ENCODE measurements around the gene CCL25.

Gene CCL25

GRCh38 chr19:8087876-8088275, 35.3 kb downstream of the CCL25 start:
- H3K9me3 ChIP-seq (ENCODE audit: control insufficient read depth, low read length), result peaks cover 5% of the 10 kb centered on the region
- H3K36me3 ChIP-seq (ENCODE audit: control insufficient read depth, insufficient read depth, low read length), result peaks cover 22% of the 10 kb centered on the region
- H3K4me3 ChIP-seq (ENCODE audit: extremely low read depth, insufficient read depth, low read length, poor library complexity, severe bottlenecking), result no peak overlapping the region
- WGBS, 2 experiments (ENCODE audit: insufficient coverage in 2 of 2), result 93 to 96% methylated on average over 12 to 15 of the region's 15 CpGs
- no peak overlapping the region for H3K27ac ChIP-seq (ENCODE audit: low read depth, low read length, severe bottlenecking)
- no peaks in the 10 kb centered on the region for H3K4me1 ChIP-seq (ENCODE audit: control insufficient read depth, insufficient read depth, low read length, poor library complexity, severe bottlenecking)

DNA sequence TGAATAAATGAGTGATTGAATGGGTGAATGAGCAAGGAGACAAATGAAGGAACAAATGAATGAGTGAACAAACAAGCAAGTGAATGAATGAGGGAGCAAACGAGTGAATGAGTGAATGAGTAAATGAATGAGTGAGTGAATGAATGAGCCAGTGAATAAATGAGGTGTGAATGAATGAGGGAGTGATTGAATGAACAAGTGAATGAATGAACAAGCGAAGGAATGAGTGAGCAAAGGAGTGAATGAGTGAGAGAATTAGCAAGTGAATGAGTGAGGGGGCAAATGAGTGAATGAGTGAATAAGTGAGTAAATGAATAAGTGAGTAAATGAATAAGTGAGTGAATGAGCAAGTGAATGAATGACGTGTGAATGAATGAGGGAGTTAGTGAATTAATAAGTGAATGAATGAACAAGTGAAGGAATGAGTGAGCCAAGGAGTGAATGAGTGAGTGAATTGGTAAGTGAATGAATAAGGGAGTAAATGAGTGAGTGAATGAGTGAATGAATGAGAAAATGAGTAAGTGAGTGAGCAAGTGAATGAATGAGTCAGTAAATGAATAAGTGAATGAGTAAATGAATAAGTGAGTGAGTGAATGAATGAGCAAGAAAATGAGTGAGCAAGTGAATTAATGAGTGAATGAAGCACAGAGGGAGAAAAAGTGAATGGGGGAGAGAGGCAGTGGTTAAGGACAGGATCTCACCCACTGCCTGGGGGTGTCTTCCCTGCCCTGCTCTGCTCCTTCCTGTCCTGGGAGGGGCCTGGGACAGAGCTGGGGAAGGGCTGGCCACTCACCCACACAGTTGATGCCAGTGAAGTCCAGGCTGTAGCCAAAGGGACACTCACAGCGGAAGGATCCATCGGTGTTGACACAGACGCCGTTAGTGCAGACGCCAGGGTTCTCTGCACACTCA, 36.4 kb downstream of the CCL25 start:
- 91 to 94% methylated on average over 8 of the region's 8 CpGs for WGBS, 2 experiments (ENCODE audit: insufficient coverage in 2 of 2)

GRCh38 chr19:8089664-8090601, 37.4 kb downstream of the CCL25 start:
- Histone ChIP-seq H3K4me1 (ENCODE audit: control insufficient read depth, insufficient read depth, low read length, poor library complexity, severe bottlenecking) (no peaks in the 10 kb centered on the region), H3K27ac (ENCODE audit: low read depth, low read length, severe bottlenecking) (no peak overlapping the region)

More for the DNA sequence above, 36.4 kb downstream of the CCL25 start:
- no peaks in the 10 kb centered on the region for H3K4me1 ChIP-seq (ENCODE audit: control insufficient read depth, insufficient read depth, low read length, poor library complexity, severe bottlenecking)
- peaks cover 5% of the 10 kb centered on the region for H3K9me3 ChIP-seq (ENCODE audit: control insufficient read depth, low read length)
- peaks cover 26% of the 10 kb centered on the region for H3K36me3 ChIP-seq (ENCODE audit: control insufficient read depth, insufficient read depth, low read length)
- H3K4me3 ChIP-seq (ENCODE audit: extremely low read depth, insufficient read depth, low read length, poor library complexity, severe bottlenecking), result no peak overlapping the region
- H3K27ac ChIP-seq (ENCODE audit: low read depth, low read length, severe bottlenecking), result no peak overlapping the region

DNA sequence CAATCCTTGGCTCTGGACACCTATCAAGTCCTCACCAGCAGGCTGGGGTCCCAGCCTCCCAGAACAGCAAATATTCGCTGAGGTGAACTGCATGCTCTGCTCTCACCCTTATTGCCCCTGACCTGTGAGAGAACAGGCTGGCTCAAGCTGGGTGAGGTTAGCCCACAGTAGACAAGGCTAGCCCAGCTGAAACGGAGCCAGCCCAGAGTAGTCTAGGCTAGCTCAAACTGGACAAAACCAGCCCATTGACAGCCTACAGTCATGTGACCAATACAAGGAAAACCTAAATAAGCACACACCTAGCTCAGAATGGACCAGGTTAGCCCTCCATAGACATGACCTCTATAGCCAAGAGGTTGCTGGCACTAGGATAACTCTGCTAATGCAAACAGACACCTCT, 38.4 kb downstream of the CCL25 start:
- WGBS, 2 experiments (ENCODE audit: insufficient coverage in 2 of 2), result 100% methylated on average over 1 to 2 of the region's 2 CpGs
- no peak overlapping the region for H3K4me3 ChIP-seq (ENCODE audit: extremely low read depth, insufficient read depth, low read length, poor library complexity, severe bottlenecking)
- no peak overlapping the region for H3K27ac ChIP-seq (ENCODE audit: low read depth, low read length, severe bottlenecking)
- peaks cover 19% of the 10 kb centered on the region for H3K9me3 ChIP-seq (ENCODE audit: control insufficient read depth, low read length)
- H3K4me1 ChIP-seq (ENCODE audit: control insufficient read depth, insufficient read depth, low read length, poor library complexity, severe bottlenecking), result no peaks in the 10 kb centered on the region
- peaks cover 43% of the 10 kb centered on the region for H3K36me3 ChIP-seq (ENCODE audit: control insufficient read depth, insufficient read depth, low read length)

More at GRCh38 chr19:8089664-8090601, 37.4 kb downstream of the CCL25 start:
- 88 to 92% methylated on average over 16 of the region's 19 CpGs for WGBS, 2 experiments (ENCODE audit: insufficient coverage in 2 of 2)
- Histone ChIP-seq H3K4me3 (ENCODE audit: extremely low read depth, insufficient read depth, low read length, poor library complexity, severe bottlenecking) (no peak overlapping the region), H3K9me3 (ENCODE audit: control insufficient read depth, low read length) (peaks cover 11% of the 10 kb centered on the region), H3K36me3 (ENCODE audit: control insufficient read depth, insufficient read depth, low read length) (peaks cover 34% of the 10 kb centered on the region)

DNA sequence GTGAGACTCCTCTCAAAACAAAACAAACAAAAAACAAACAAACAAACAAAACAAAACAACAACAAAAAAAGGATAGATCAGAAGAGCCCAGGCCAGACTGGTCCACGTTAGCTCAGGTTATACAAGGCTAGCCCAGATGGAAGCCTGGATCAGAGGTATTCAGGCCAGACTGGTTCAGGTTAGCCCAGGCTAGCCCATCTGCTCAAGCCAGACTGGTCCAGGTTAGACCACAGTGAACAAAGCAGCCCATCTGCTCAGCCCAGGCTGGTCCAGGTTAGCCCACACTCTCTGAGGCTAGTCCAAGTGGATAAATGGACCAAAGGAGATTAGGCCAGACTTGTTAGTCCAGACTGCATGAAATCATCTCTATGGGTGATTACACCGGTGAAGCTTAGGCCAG, 41.2 kb downstream of the CCL25 start:
- Histone ChIP-seq H3K9me3 (ENCODE audit: control insufficient read depth, low read length) (peaks cover 30% of the 10 kb centered on the region), H3K4me1 (ENCODE audit: control insufficient read depth, insufficient read depth, low read length, poor library complexity, severe bottlenecking) (no peaks in the 10 kb centered on the region), H3K27ac (ENCODE audit: low read depth, low read length, severe bottlenecking) (no peak overlapping the region), H3K36me3 (ENCODE audit: control insufficient read depth, insufficient read depth, low read length) (peaks cover 41% of the 10 kb centered on the region), H3K4me3 (ENCODE audit: extremely low read depth, insufficient read depth, low read length, poor library complexity, severe bottlenecking) (no peak overlapping the region)
- 92 to 100% methylated on average over 2 of the region's 2 CpGs for WGBS, 2 experiments (ENCODE audit: insufficient coverage in 2 of 2)

- Histone ChIP-seq H3K4me3 (ENCODE audit: extremely low read depth, insufficient read depth, low read length, poor library complexity, severe bottlenecking) (no peak overlapping the region), H3K27ac (ENCODE audit: low read depth, low read length, severe bottlenecking) (no peak overlapping the region), H3K36me3 (ENCODE audit: control insufficient read depth, insufficient read depth, low read length) (peaks cover 36% of the 10 kb centered on the region), H3K9me3 (ENCODE audit: control insufficient read depth, low read length) (peaks cover 28% of the 10 kb centered on the region), H3K4me1 (ENCODE audit: control insufficient read depth, insufficient read depth, low read length, poor library complexity, severe bottlenecking) (no peaks in the 10 kb centered on the region)
- WGBS, 2 experiments (ENCODE audit: insufficient coverage in 2 of 2), result 84 to 88% methylated on average over 5 to 6 of the region's 6 CpGs
Measured at GRCh38 chr19:8094336-8094735, 41.8 kb downstream of the CCL25 start.

- WGBS, 2 experiments (ENCODE audit: insufficient coverage in 2 of 2), result 60 to 92% methylated on average over 1 to 2 of the region's 2 CpGs
- H3K4me1 ChIP-seq (ENCODE audit: control insufficient read depth, insufficient read depth, low read length, poor library complexity, severe bottlenecking), result no peaks in the 10 kb centered on the region
- H3K4me3 ChIP-seq (ENCODE audit: extremely low read depth, insufficient read depth, low read length, poor library complexity, severe bottlenecking), result no peak overlapping the region
- no peak overlapping the region for H3K27ac ChIP-seq (ENCODE audit: low read depth, low read length, severe bottlenecking)
- peaks cover 28% of the 10 kb centered on the region for H3K9me3 ChIP-seq (ENCODE audit: control insufficient read depth, low read length)
- peaks cover 36% of the 10 kb centered on the region for H3K36me3 ChIP-seq (ENCODE audit: control insufficient read depth, insufficient read depth, low read length)
Measured at GRCh38 chr19:8095354-8095886, 42.9 kb downstream of the CCL25 start.

DNA sequence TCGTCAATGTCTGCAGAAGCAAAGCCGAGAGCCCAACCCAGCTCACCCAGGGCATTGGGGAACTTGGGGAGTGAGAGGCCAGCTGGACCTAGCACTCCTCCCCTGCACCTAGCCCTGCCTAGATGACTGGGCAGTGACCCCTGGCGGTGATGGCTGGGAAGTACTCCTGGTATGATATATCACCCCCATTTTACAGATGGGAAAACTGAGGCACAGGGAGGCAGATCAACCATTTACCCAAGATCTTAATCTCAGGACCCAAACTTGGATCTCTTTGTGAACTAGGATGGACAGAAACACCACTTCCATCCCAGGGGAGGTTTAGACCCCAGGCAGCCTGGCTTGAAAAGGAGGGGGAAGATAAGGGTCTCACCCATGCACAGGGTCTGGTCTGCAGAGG, 43.5 kb downstream of the CCL25 start:
- no peaks in the 10 kb centered on the region for H3K4me1 ChIP-seq (ENCODE audit: control insufficient read depth, insufficient read depth, low read length, poor library complexity, severe bottlenecking)
- H3K4me3 ChIP-seq (ENCODE audit: extremely low read depth, insufficient read depth, low read length, poor library complexity, severe bottlenecking), result no peak overlapping the region
- H3K27ac ChIP-seq (ENCODE audit: low read depth, low read length, severe bottlenecking), result no peak overlapping the region
- 96 to 100% methylated on average over 2 to 3 of the region's 3 CpGs for WGBS, 2 experiments (ENCODE audit: insufficient coverage in 2 of 2)
- peaks cover 28% of the 10 kb centered on the region for H3K9me3 ChIP-seq (ENCODE audit: control insufficient read depth, low read length)
- peaks cover 33% of the 10 kb centered on the region for H3K36me3 ChIP-seq (ENCODE audit: control insufficient read depth, insufficient read depth, low read length)

DNA sequence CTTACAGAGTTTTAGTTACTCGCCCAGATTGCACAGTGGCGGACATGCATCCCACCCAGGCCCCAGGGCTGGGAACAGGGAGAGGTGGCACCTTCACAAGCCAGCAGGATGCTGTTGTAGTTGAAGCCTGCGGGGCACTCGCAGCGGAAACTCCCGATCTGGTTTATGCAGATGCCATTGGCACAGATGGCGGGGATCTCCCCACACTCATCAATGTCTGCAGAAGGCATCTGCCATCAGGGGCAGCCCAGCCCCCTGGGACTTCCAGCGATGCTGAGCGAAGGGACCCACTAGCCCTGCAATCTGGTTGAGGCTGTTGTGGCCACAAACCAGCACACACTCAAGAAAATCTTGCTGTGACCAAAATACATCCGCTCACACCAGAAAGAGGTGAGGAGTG, 44.6 kb downstream of the CCL25 start:
- WGBS, 2 experiments (ENCODE audit: insufficient coverage in 2 of 2), result 85 to 91% methylated on average over 7 to 8 of the region's 10 CpGs
- Histone ChIP-seq H3K36me3 (ENCODE audit: control insufficient read depth, insufficient read depth, low read length) (peaks cover 33% of the 10 kb centered on the region), H3K4me1 (ENCODE audit: control insufficient read depth, insufficient read depth, low read length, poor library complexity, severe bottlenecking) (no peaks in the 10 kb centered on the region), H3K9me3 (ENCODE audit: control insufficient read depth, low read length) (peaks cover 28% of the 10 kb centered on the region), H3K4me3 (ENCODE audit: extremely low read depth, insufficient read depth, low read length, poor library complexity, severe bottlenecking) (no peak overlapping the region), H3K27ac (ENCODE audit: low read depth, low read length, severe bottlenecking) (no peak overlapping the region)

DNA sequence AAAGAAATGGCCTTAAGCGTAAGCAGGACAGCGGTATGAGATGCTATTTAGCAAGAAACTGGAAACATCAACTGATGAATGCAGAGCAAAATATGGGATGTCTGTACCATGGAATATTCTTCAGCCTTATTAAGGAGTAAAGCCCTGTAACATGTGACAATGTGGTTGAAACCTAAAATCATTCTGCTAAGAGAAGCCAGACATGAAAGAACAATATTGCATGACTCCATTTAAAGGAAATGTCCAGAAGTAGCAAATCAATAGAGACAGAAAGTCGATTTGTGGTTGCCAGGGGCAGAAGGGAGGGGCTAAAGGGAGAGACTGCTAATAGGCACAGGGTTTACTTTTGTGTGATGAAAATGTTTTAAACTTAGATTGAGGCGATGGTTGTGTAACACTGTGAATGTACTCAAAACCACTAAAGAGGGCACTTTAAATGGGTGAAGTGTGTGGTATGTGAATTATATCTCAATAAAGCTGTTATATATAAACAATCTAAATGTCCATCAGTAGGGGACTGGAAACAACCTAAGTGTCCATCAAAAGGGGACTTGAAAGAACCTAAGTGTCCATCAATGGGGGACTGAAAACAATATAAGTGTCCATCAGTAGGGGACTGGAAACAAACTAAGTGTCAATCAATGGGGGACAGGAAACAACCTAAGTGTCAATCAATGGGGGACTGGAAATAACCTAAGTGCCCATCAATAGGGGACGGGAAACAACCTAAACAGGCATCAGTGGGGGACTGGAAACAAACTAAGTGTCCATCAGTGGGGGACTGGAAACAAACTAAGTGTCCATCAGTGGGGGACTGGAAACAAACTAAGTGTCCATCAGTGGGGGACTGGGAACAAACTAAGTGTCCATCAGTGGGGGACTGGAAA, 45.4 kb downstream of the CCL25 start:
- H3K9me3 ChIP-seq (ENCODE audit: control insufficient read depth, low read length), result peaks cover 28% of the 10 kb centered on the region
- 86 to 90% methylated on average over 5 of the region's 5 CpGs for WGBS, 2 experiments (ENCODE audit: insufficient coverage in 2 of 2)
- H3K4me1 ChIP-seq (ENCODE audit: control insufficient read depth, insufficient read depth, low read length, poor library complexity, severe bottlenecking), result no peaks in the 10 kb centered on the region
- peaks cover 37% of the 10 kb centered on the region for H3K36me3 ChIP-seq (ENCODE audit: control insufficient read depth, insufficient read depth, low read length)
- H3K4me3 ChIP-seq (ENCODE audit: extremely low read depth, insufficient read depth, low read length, poor library complexity, severe bottlenecking), result no peak overlapping the region
- no peak overlapping the region for H3K27ac ChIP-seq (ENCODE audit: low read depth, low read length, severe bottlenecking)

Measured in mesodermal cell (in vitro differentiated cells).